Head of caudate nucleus (tissue), 42 donors: Measurements from ENCODE around the gene CD101.

Experiments used
- DNase-seq, 42 donors: peaks; one replicate each; pipeline versions ENCODE4 v3.0.0 to v3.0.0-alpha.2; 2020 to 2021; ENCODE audit warnings: mixed read lengths in 7 of 42
- intact Hi-C: fragments of 100-400 bp; cut with DNase I; formaldehyde crosslinking; loops from one replicate; pipeline ENCODE4 v1.15.0; 2022

The CD101 gene

DNA sequence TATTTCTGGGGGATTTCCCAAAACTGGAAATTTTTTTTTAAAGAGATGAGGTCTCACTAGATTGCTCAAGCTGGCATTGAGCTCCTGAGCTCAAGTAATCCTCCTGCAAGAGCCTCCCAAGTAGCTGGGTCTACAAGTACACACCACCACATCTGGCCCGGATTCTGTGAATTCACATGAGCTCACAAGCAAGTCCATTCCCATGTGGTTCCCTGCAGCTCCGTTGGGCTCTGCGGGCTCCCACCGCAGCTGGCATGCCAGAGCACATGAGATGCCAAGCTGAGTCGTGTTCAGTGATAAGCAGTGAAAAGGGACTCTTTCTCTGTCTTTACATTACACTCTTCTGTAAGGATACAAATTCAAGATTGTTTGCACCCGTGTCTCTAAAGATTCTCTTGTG is 36.7 kb downstream of the CD101 start:
- DNase-seq: no peak
- intact Hi-C loops: no loop called here

DNA sequence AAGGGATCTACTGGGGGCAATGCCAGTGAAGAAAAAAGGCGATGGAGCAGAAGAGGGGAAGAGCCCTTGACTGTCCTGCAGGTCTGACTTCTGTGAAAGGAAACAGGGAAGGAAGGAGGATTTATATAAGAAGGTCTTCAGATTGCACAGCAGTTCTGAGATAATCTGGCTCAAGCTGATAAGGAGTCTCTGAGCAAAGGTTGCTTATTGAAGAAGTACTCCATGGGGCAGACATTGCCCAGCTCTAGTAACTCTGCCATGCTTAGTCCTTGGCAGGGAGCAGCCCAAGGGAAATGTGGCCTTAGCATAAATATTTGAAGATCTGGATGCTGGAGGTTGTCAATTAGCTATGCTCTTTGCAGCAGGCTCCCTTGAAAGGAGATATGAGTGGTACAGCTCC is 42.7 kb downstream of the CD101 start:
- intact Hi-C loops: no loop called here
- DNase-seq: no peak

DNA sequence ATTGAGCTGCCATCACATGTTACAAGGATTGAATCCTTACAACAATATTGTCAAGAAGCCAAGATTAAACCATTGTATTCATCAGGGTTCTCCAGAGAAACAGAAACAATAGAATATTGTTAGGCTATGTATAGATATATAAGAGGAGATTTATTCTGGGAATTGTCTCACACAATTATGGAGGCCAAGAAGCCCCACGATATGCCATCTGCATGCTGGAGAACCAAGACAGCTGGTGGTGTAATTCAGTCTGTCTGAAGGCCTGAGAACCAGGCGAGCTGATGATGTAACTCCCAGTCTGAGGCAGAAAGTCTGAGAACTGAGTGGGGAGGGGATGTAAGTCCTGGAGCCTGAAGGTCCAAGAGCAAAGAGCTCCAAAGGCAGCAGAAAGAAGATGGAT is 44.1 kb downstream of the CD101 start:
- DNase-seq: no peak
- intact Hi-C loops: no loop called here

DNA sequence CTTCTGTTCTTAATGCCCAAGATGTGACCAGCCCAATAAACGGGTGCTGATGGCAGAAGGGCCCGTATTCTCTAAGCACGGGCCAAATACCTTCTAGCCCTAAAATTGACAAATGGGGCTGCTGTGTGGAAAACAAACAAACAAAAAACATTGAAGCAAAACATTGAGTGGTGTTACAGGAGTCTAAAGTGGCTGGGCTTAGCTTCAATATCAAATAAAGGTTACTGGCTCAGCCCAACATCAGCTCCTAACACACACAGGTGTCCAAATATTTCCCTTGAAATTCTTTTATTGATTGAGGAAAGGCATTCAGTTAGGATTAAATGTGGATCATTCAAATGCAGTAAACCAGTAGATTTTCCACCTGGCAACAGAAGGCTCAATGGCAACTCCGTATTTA is 45.2 kb downstream of the CD101 start:
- intact Hi-C loops: no loop called here
- DNase-seq: no peak

DNA sequence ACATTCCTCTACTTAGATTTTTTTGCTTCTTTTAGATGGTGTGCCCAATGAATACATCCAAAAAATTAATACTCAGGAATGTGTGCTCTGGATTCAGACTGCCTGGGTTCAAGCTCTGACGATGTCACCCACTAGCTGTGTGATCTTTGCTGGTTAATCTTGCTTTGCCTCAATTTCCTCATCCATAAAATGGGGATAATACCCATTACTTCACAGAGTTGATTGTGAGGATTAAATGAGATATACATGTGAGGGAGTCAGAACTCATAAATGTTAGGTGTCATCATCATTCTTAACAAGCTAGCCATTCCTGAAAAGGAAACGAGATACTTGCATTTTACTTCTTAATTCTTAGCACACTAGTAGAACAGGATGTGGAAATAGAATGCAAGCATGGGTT is 45.7 kb downstream of the CD101 start:
- intact Hi-C loops: no loop called here
- DNase-seq: no peak

DNA sequence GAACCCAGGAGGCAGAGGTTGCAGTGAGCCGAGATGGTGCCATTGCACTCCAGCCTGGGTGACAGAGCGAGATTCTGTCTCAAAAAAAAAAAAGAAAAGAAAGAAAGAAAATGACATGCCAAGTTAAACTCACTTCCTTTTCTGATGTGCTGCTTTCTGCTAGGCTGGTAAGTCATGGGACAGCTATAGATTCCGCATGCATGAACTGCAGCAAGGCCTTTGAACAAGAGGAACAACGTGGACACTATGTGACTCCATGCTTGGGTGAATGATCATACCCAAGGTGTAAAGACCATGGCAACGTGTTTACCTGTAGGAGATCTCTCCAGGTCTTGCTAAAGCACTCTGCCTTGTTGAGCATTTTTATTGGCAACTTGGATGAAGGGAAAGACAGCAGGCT is 48.3 kb downstream of the CD101 start:
- intact Hi-C loops: loop anchor here (10.0 kb wide), 1 partner anchor 475 kb away; the partner anchor contains the start of gene CD58
- no peak for DNase-seq

DNA sequence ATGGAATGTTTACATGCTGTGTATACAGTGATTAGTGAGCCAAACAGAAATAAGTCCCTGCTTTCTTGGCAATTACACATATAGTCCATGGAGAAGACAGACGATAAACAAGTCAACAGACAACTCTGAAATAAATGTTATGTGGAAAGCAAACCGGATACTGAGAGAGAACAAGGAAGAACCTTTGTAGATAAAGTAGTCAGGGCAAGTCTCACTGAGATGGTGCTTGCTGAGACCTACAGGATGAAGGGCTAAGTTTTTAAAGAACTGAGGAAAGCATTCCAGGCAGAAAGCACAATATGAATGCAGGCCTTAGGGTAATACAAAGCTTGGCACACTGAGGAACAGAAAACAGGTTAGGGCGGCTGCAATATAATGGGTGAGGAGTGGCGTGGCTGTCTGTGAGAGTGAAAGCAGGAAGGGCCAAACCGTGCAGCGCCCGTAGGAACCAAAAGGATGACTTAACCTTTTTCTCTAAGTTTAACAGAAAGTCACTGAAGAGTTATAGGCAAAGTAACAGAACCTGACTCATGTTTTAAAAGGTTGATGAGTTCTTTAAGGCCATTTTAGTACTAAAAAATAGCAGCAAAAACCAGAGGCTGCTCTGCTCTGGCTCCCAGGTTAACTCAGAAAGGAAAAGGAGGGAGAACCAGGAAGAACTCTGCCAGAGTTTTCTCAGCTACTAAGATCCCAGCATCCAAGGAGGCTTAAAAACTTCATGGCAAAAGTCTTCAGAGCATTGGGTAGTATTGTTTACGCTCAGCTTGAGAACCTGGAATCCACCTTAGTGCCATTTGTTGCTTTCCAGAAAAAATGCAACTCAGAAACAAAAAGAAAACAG is 49.9 kb downstream of the CD101 start:
- DNase-seq: no peak
- intact Hi-C loops: loop anchor here (10.0 kb wide), 1 partner anchor 477 kb away; the partner anchor contains the start of gene CD58

DNA sequence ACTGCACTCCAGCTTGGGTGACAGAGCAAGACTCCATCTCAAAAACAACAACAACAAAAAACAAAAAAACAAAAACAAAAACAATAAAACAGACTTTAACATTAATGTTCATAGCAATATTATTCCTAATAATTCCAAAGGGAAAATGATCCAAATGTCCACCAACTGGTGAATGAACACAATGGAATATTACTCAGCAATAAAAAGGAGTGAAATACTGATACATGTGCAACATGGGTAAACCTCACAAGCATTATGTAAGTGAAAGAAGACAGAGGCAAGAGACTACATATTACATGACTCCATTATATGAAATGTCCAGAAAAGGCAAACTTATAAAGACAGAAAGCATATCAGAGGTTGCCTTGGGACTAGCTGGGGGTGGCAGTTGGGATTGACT is 52.5 kb downstream of the CD101 start:
- intact Hi-C loops: loop anchor here (10.0 kb wide), 1 partner anchor 479 kb away; the partner anchor contains the start of gene CD58
- no peak for DNase-seq

DNA sequence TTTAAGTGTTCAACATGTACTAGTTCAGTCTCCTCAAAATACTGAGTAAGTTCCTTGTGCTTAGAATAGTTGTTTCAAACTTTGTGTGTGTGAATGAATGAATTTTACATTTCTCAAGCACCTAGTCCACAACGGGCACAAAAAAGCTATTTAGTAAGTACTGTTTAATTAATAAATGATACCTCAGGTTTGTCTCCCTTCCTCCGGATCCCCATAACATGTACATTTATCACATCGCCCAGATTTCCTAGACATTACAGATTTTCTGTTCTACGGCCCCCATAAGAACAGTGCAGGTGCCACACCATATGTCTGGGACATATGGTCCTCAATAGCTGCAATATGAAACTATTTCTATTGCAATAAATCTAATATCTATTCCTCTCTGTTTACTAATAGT is 57.2 kb downstream of the CD101 start:
- no peak for DNase-seq
- intact Hi-C loops: loop anchor here (5.0 to 10.0 kb wide), 3 partner anchors 207 to 484 kb away; partner anchors contain the start of gene CD58

DNA sequence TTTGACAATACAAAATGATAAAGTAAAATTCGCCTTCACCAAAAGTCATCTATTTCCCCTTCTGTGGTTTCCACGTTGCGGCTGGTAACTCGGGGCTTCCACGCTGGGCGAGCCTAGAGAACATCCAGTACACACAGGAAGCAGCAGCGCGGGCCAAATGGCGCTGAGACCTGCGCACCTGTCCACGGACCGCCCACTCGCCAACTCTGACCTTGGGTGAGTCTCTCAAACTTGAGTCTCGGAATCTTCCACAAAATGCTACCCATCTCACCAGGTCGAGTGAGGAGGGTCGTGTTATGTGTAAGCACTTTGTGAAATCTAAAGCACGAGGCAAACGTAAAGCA is 57.7 kb downstream of the CD101 start:
- intact Hi-C loops: loop anchor here (5.0 to 10.0 kb wide), 3 partner anchors 207 to 485 kb away; partner anchors contain the start of gene CD58
- DNase-seq: peak in 23 of 42 donors; percentile 7 to 52 (median 24)

DNA sequence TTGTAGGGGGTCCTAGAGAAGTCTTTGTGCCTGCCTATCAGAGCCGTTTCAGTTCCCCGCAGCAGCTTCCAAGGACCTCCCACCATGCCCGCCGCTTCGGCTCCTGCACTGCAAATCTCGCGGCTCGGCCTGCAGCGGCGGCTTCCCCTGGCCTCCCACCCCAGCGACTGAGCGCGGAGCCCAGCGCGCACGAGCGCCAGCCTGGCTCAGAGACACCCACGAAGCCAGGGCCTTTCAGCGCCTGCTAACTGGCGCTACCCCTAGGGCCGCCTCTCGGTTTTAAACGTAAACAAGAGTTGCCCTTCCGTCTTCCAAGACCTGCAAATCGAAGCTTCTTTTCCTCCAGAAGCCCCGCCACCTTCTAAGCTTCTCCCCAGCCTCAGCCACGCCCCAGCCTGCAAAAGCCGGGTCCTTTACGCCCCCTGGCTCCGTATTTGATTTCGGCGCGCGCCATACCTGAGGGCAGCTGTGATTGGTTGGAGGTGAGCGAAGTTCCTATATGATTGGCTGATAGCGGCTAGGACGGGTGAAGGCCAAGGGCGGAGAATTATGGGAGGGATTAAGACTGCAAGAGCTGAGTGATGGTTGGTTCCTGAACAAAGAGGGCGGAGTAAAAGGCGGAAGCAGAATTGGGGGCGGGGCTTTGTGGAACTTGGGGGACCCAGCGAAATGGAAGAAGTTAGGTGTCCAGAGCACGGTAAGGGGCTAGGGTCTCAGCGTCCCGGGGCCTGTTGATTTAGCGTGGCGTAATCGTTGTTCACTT is 58.3 kb downstream of the CD101 start, which contains the start of gene TTF2:
TTF2 (plus strand) TSS at position 649 of the 763 bp plus-strand sequence; CDS start at position 670, 21 bp downstream.
- intact Hi-C loops: loop anchor here (5.0 to 10.0 kb wide), 4 partner anchors 208 to 695 kb away; partner anchors contain the start of gene CD58
- DNase-seq: peak; percentile 82 to 98 (median 92)

DNA sequence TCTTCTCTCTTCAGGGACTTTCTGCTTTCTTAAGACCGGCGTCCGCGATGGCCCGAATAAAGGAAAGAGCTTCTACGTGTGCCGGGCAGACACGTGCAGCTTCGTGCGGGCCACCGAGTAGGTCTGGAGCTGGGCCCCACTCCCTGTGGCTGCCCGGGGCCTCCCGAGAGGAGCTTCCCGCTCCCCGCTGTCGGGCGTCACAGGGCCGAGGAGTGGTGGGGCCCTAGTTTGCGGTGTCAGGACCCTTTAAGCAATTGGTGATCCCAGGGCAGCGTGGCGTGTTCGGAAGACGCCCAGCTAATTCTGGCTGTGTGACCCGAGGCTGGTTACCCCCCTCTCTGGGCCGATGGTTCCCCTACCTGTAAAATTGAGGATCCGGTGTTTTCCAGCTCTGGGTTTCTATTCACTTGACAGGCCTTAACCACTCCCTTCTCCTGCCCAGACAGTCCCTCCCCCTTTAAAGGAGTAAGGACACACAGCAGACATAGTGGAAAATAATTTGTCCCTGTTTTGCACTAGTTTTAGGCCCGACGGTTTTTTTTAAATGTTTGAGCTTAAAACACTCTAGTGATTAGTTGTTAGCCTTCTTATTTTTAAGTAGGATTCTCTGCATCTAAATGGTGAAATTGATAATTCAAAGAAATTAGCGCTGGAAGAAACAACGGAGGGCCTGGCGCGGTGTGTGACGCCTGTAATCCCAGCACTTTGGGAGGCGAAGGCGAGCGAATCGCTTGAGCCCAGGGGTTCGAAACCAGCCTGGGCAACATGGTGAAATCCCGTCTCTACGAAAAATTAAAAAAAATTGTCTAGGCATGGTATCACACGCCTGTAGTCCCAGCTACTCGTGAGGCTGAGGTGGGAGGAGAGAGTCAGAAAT is 59.1 kb downstream of the CD101 start:
- DNase-seq: peak in 2 of 42 donors; percentile 8 to 10
- intact Hi-C loops: loop anchor here (10.0 kb wide), 1 partner anchor 694 kb away; no protein-coding TSS in a partner anchor

DNA sequence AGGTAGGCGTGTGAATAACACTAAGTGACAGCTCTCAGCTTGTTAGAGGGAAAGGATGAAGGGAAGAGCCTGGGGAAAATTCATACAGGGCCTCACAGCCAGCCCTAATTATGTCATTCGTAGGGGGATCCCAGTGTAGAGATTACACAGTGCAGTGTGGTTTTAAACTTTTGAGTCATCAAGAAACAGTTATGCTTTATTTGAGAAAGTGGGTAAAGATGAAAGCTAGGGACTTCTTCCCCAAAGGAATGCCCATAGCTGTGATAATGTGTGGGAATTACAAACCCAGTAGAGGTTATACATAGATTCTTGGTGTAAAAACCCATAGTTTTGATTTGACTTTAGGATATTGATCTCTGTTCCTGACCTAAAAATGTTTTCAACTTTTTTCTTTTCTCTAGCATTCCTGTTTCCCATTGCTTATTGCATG is 60.4 kb downstream of the CD101 start:
- intact Hi-C loops: loop anchor here (10.0 kb wide), 1 partner anchor 693 kb away; no protein-coding TSS in a partner anchor
- DNase-seq: no peak

DNA sequence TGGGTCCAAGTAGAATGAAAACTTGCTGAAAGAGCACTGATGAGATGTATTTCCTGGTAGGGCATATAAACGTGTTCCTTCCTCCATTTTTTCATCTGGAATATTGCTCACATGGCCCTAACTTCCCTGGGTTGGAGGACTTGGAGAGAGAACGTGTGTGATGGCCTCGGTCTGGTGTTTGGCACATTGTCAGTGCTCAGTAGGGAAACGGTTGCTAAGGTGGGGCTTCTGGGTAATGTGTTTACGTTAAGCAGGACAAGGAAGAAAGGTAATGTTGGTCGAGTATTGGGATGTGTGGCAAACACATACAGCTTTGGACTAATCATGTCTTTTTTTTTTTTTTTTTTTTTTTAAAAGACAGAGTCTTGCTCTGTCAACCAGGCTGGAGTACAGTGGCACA is 64.8 kb downstream of the CD101 start:
- DNase-seq: no peak
- intact Hi-C loops: loop anchor here (2.0 to 10.0 kb wide), 3 partner anchors 62 to 688 kb away; no protein-coding TSS in a partner anchor

DNA sequence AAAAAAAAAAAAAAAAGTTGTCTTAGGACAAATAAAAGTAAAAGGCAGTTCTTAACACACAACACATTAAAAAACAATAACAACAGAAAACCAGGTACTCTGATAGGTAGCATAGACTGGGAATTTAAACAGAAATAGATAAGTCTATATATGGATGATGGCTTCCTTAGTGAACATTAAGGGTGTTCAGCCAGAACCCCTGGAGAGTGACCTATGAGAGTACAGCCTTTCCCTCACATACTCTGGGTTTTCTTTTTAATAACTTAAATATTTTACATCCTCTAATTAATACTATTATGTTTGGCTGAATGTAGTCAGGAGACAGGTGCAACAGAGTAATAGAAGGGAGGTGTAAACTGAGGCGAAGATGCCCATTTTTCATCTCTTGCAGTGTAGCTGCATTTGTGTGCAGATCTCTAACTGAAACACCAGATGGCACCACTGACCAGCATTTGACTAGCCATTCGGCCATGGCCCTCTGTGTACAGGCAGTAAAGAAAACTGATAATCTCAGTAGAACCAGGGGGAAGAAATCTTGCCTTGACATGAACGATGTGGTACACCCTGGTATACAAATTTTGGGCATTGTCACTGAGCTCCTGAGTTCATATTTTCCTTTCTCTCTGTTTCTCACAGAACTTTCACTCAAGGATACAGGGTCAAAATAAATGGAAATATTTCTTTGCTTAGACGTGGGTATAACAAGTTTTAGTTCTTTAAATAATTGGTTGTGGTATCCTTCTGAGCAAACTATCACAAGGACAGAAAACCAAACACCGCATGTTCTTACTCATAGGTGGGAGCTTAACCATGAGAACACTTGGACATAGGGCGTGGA is 66.2 kb downstream of the CD101 start:
- intact Hi-C loops: loop anchor here (2.0 to 10.0 kb wide), 3 partner anchors 61 to 687 kb away; no protein-coding TSS in a partner anchor
- peak; percentile 40 to 86 (median 69) for DNase-seq

DNA sequence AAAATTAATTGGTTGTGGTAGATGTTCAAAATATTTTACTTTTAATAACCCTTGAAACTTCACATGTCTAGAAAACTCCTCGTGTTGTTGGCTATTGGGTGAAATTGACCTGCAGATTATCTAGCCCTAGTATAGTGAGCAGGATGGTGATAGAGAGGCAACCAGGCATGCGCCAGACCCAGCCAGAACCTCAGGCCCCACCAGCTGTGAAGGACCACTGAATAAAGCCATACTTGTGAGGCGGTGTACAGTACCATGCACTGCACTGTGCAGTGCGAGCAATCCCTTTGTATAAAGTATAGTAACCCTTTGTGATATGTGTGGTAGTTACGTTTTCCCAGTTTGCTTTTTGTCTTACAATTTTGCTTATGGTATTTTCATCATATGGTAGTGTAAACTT is 67.0 kb downstream of the CD101 start:
- DNase-seq: peak in 30 of 42 donors; percentile 7 to 72 (median 42)
- intact Hi-C loops: loop anchor here (5.0 to 10.0 kb wide), 2 partner anchors 214 to 686 kb away; no protein-coding TSS in a partner anchor

DNA sequence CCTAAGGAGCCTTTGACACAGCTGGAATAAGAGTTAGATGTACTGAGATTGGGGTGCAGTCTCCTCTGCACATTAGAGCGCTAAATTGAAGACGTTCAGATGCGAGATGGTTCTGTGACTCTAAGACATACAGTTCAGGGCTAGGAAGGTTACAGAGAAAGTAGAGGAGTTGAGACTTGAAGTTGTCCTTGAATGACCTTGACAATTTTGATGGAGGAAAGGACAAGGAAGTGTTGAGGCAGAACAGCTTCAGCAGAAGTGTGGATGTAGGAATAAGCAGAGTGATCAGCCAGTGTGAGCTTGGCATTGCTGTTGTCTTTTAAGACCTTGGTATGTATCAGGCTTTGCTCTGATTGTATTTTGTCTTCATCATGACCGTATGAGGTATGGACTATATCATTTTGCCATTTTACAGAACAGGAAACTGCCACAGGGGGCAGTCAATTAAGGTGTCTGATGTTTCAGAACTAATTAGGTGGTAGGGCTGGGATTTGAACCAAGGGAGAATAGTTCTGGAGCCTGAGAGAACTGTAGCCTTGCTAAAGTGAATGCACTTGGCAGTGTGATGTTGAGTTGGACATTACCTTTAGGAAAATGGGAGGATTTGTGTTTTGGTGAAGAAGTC is 67.8 kb downstream of the CD101 start:
- intact Hi-C loops: loop anchor here (5.0 to 10.0 kb wide), 2 partner anchors 213 to 685 kb away; no protein-coding TSS in a partner anchor
- DNase-seq: no peak
